Epithelial cell of esophagus (primary cell): ENCODE measurements around the gene LRIG1.

Experiments used
- DNase-seq: peaks from one replicate; pipeline ENCODE4 v3.0.0; 2010; ENCODE audit warnings: low read depth
- H3K4me3 ChIP-seq: 2 replicates; pipeline ENCODE4 v1.5.1; 2011; ENCODE audit warnings: mild to moderate bottlenecking, low read length, control low read depth
- CTCF ChIP-seq: IDR thresholded peaks from 2 replicates; pipeline ENCODE4 v1.5.1; 2011; ENCODE audit warnings: low read depth, mild to moderate bottlenecking, low read length, control low read depth, inconsistent platforms; ENCODE audit not compliant: insufficient read depth; ENCODE audit errors: missing control alignments

Gene LRIG1

DNA sequence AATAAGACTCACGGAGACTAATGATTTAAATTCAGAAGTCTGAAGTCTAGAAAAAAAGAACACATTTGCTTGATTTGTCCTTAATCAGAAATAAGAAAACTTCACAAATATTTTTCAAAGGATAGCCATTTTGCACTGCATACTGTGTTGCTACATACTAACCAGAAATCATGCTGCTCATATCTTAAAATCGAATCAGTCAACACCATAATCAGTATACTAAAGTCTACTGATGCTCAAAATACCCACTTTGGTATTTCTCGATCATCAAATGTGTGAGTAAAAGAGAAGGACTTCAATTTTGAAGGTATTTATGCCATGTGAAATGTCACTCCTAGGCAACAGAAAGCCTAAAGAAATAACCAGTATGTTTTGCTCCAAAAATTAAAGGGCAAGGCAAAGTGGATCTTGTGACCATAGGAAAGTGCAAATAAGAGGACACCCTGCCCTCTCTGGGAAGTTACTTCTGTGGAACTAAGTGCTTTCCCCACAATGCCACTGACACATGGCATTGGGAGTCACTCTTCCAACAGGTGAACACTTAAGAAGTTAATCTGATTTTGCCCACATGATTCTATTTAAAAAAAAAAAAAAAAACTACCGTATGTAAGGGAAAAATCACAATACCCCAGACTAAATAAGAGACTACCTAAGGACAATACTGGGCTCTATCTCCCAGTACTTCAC is 2.7 kb downstream of the LRIG1 start:
- no peak for DNase-seq

GRCh38 chr3:66497288-66497984 is 3.4 kb downstream of the LRIG1 start:
- DNase-seq: no peak
- H3K4me3 ChIP-seq: no peak overlapping the region
- no peak for TF ChIP-seq CTCF

More for the DNA sequence above, 2.7 kb downstream of the LRIG1 start:
- no peak overlapping the region for H3K4me3 ChIP-seq
- TF ChIP-seq CTCF: no peak

DNA sequence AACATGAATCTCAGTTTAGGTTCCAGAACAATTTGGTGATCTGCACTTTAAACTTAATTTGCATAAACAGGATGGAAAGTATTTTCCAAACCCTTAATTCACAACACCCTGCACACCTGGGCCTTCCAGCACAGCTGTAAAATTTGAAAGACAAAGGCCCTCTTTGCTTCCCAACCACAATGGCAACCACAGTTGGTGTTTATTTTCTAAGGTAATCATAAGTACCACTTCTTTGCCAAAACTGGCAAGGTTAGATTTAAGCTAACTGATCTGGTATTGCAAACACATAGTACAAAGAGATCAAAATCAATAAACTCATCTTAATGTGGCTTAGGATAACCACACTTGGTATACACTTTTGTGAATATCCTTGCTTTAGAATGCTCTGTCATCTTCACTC is 4.1 kb downstream of the LRIG1 start:
- no peak overlapping the region for H3K4me3 ChIP-seq
- no peak for DNase-seq
- TF ChIP-seq CTCF: no peak

GRCh38 chr3:66496301-66496700 is 4.5 kb downstream of the LRIG1 start:
- no peak for TF ChIP-seq CTCF
- no peak for DNase-seq
- no peak overlapping the region for H3K4me3 ChIP-seq

DNA sequence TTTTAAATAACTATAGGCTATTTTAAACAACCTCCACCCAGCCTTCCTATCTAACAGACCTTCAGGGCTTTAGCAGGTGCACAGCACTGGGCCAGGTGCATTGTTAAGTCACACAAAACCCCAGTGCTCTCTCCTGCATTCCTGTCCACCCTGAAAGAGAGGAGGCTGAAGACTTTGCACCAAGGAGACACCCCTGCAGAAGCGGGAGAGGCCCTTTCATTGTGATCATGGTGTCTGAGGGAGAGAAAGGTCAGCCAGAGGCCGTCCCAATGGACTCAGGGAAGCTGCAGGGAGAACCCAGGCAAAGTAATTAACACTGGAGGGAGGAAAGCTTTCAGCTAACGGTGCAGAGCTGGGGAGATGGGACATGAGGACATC is 5.2 kb downstream of the LRIG1 start:
- no peak for DNase-seq
- no peak overlapping the region for H3K4me3 ChIP-seq

DNA sequence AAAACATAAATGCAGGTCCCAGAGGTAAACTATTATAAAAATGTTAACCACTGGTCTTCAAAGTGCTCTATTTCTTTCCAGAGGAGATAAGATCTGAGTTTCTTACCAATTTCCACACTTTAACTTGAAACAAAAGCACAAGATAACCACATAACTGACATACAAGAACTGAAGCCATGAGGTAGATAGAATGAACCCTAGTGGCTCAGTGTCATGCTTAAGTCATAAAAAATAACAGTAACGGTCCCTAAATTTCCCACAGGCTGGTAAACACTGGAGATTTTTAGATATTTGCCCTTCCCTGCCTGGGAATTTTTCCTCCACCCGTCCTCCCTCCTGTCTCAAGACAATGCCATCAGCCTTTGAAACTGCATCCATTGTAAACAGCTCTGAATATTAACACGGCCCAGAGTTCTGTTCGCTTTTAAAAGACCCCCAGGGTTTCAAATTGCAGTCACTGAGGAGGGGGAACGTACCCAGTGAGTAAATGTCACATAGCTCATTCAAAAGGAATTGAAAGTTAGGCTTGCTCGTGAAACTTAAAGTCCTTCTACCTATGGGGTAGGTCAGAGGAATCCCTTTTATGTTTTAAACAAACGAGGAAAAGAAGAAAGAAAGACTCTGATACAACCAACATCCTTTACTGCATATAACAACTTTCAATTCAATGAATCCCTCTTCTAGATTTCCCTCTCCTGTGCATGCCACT is 5.7 kb downstream of the LRIG1 start:
- no peak for DNase-seq
- no peak overlapping the region for H3K4me3 ChIP-seq
- no peak for TF ChIP-seq CTCF

More for the DNA sequence above, 5.2 kb downstream of the LRIG1 start:
- TF ChIP-seq CTCF: no peak
